Stimulated activated naive CD8-positive, alpha-beta T cell treated with anti-CD3 and anti-CD28 coated beads, Interleukin-15, amount 100 ng/mL, for 72 hours (primary cell): ENCODE results near the gene FOXK2.
"Not testable (repeated sequence)": the region's sequence is repeated elsewhere in the genome, so short reads cannot be mapped to it uniquely, and the experiment has no call there.

Source experiments
- ATAC-seq: fragments of 150-1000 bp; cut with Tn5 transposase; 2 replicates; pipeline ENCODE4 v1.10.0; 2021; ENCODE audit warnings: mild to moderate bottlenecking, moderate library complexity
- DNase-seq, 2 donors: peaks; one replicate each; pipeline ENCODE4 v3.0.0; 2021 to 2022
- H3K27ac Mint-ChIP-seq, 2 donors: one replicate each; pipeline ENCODE4 v1.8.0; 2022; ENCODE audit warnings: mild to moderate bottlenecking in 2 of 2, mixed read lengths in 2 of 2, moderate library complexity in 2 of 2
- H3K27me3 Mint-ChIP-seq: one replicate; pipeline ENCODE4 v1.8.0; 2022; ENCODE audit warnings: mixed read lengths
- H3K4me1 Mint-ChIP-seq: one replicate; pipeline ENCODE4 v1.8.0; 2022; ENCODE audit warnings: mild to moderate bottlenecking, mixed read lengths
- H3K4me3 Mint-ChIP-seq, 2 donors: one replicate each; pipeline ENCODE4 v1.8.0; 2022; ENCODE audit warnings: mild to moderate bottlenecking in 2 of 2, mixed read lengths in 2 of 2, moderate library complexity in 1 of 2
- H3K9me3 Mint-ChIP-seq, 2 donors: one replicate each; pipeline ENCODE4 v1.8.0; 2022; ENCODE audit warnings: mixed read lengths in 2 of 2

The FOXK2 gene

DNA sequence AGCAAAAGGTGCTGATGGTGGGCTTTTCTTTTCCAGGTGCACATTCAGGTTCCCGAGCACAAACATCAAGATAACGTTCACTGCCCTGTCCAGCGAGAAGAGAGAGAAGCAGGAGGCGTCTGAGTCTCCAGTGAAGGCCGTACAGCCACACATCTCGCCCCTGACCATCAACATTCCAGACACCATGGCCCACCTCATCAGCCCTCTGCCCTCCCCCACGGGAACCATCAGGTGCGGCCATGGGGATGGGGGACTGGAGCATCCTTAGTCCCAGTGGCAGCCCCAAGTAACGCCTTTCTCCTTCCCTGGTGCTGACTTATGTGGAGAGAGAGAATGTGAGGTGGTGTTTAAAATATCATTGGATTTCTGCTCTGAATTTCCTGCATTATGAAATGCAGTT is 43.8 kb downstream of the FOXK2 start:
- ATAC-seq (no peak), DNase-seq (no peak)
- Mint-ChIP-seq H3K4me3 (no peak overlapping the region), H3K4me1 (peaks cover 21% of the 10 kb centered on the region), H3K9me3 (no peaks in the 10 kb centered on the region), H3K27ac (peak overlapping the region in 1 of 2 donors; percentile 33), H3K27me3 (no peaks in the 10 kb centered on the region)

DNA sequence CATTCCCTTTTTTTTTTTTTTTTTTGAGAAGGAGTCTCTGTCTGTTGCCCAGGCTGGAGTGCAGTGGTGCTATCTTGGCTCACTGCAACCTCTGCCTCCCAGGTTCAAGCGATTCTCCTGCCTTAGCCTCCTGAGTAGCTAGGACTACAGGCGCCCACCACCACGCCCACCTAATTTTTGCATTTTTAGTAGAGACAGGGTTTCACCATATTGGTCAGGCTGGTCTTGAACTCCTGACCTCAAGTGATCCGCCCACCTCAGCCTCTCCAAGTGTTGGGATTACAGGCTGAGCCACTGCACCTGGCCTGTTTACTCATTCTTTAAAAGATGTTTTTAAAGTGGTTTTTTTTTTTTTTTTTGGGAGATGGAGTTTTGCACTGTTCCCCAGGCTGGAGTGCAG is 44.2 kb downstream of the FOXK2 start:
- DNase-seq, ATAC-seq, H3K9me3 Mint-ChIP-seq, H3K27me3 Mint-ChIP-seq, H3K4me3 Mint-ChIP-seq: not testable (repeated sequence)
- peaks cover 19% of the 10 kb centered on the region for H3K4me1 Mint-ChIP-seq
- H3K27ac Mint-ChIP-seq: peak overlapping the region in 1 of 2 donors; percentile 33

DNA sequence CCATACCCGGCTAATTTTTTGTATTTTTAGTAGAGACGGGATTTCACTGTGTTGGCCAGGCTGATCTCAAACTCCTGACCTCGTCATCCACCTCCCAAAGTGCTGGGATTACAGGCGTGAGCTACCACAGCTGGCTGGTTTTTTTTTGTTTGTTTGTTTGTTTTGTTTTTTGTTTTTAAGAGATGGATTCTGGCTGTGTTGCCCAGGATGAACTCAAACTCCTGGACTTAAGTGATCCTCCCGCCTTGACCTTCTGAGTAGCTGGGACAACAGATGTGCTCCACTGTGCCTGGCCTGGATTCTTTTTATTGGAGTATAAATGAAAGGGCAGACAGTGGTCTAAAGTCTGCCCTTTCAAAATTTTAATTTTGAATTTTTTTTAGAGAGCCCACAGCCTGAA is 44.7 kb downstream of the FOXK2 start:
- Mint-ChIP-seq H3K4me3 (no peak overlapping the region), H3K27me3 (no peaks in the 10 kb centered on the region), H3K27ac (no peak overlapping the region), H3K4me1 (peaks cover 15% of the 10 kb centered on the region), H3K9me3 (no peaks in the 10 kb centered on the region)
- ATAC-seq: no peak
- no peak for DNase-seq

GRCh38 chr17:82565551-82565950 is 46.0 kb downstream of the FOXK2 start:
- Mint-ChIP-seq H3K27ac (no peak overlapping the region), H3K9me3 (no peaks in the 10 kb centered on the region), H3K4me1 (peaks cover 12% of the 10 kb centered on the region), H3K4me3 (no peak overlapping the region), H3K27me3 (no peaks in the 10 kb centered on the region)
- no peak for ATAC-seq
- DNase-seq: no peak

DNA sequence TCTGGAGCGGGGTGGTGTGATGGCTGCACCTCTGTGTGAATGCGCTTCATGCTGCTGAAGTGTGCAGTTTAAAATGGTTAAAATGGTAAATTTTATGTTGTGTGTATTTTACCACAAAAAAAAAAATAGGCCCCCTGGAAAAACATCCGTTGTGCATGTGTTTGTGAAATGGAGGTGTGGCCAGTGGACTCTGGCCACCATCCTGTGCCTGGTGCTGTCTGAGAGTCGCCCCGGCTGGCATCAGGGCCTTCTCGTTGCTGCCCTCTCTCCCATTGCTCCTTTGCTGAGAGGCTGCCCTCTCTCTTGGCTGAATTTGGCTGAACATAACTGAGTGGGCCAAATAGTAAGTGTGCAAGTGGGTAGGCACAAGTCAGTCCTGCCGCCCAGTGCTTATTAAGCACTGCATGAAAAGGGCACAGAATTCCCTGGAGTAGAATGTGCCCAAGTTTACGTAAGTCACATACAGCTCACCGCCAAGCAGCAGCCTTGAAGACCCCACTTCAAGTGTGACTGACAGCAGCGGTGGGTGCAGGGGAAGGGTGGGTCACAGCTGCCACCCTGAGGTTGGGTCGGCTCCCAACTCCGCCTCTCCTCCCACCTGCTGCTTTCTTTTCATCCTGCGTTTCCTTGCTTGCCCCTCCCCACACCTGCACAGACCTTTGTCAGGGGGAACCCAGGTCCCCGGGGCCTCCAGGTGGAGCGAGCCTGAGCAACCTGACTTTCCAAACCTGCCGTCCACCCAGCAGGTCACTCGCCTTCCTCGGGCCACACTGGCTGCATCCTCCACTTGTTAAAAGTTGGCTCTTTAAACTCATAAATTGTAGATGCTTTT is 46.8 kb downstream of the FOXK2 start:
- DNase-seq (no peak), ATAC-seq (no peak)
- Mint-ChIP-seq H3K9me3 (no peaks in the 10 kb centered on the region), H3K4me1 (peaks cover 4% of the 10 kb centered on the region), H3K27ac (no peak overlapping the region), H3K27me3 (no peaks in the 10 kb centered on the region), H3K4me3 (no peak overlapping the region)

DNA sequence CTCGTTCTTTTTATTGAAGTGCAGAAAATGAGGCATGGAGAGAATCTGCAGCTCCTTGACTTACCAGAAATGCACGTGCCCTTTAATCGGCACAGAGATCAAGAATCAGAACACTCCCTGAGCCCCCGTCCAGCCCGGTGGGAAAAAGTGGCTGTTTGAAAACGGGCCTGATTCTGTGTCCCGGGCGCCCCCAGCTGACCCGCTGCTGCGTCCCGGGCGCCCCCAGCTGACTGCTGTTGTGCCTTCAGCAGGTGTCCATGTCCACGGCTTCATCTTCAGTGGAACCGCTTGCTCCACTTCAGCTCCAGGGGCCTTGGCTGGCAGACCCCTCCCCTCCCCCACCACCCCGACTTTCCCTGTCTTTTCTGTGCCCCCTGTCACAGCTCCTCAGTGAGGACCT is 47.8 kb downstream of the FOXK2 start:
- Mint-ChIP-seq H3K4me1 (no peaks in the 10 kb centered on the region), H3K27ac (no peak overlapping the region), H3K4me3 (no peak overlapping the region), H3K9me3 (no peaks in the 10 kb centered on the region), H3K27me3 (no peaks in the 10 kb centered on the region)
- ATAC-seq: no peak
- DNase-seq: no peak

GRCh38 chr17:82568997-82569393 is 49.5 kb downstream of the FOXK2 start:
- no peaks in the 10 kb centered on the region for H3K27me3 Mint-ChIP-seq
- H3K9me3 Mint-ChIP-seq: no peaks in the 10 kb centered on the region
- no peak for ATAC-seq
- no peak overlapping the region for H3K4me3 Mint-ChIP-seq
- H3K4me1 Mint-ChIP-seq: no peaks in the 10 kb centered on the region
- no peak overlapping the region for H3K27ac Mint-ChIP-seq
- DNase-seq: no peak

- H3K4me3 Mint-ChIP-seq: no peak overlapping the region
- no peak for DNase-seq
- H3K4me1 Mint-ChIP-seq: no peaks in the 10 kb centered on the region
- H3K27me3 Mint-ChIP-seq: no peaks in the 10 kb centered on the region
- H3K9me3 Mint-ChIP-seq: no peaks in the 10 kb centered on the region
- no peak overlapping the region for H3K27ac Mint-ChIP-seq
- no peak for ATAC-seq
Observed at GRCh38 chr17:82569621-82570020, 50.1 kb downstream of the FOXK2 start.

GRCh38 chr17:82570277-82570676 is 50.7 kb downstream of the FOXK2 start:
- no peak overlapping the region for H3K27ac Mint-ChIP-seq
- H3K4me1 Mint-ChIP-seq: no peaks in the 10 kb centered on the region
- DNase-seq: no peak
- H3K4me3 Mint-ChIP-seq: no peak overlapping the region
- no peaks in the 10 kb centered on the region for H3K27me3 Mint-ChIP-seq
- H3K9me3 Mint-ChIP-seq: no peaks in the 10 kb centered on the region
- no peak for ATAC-seq

GRCh38 chr17:82571855-82572254 is 52.3 kb downstream of the FOXK2 start:
- Mint-ChIP-seq H3K27ac (peak overlapping the region; percentile 28 to 61), H3K4me3 (no peak overlapping the region), H3K27me3 (no peaks in the 10 kb centered on the region), H3K9me3 (no peaks in the 10 kb centered on the region), H3K4me1 (no peaks in the 10 kb centered on the region)
- no peak for DNase-seq
- no peak for ATAC-seq

- Mint-ChIP-seq H3K4me3 (no peak overlapping the region), H3K27me3 (no peaks in the 10 kb centered on the region), H3K4me1 (peaks cover 5% of the 10 kb centered on the region), H3K9me3 (no peaks in the 10 kb centered on the region), H3K27ac (no peak overlapping the region)
- ATAC-seq (no peak), DNase-seq (no peak)
Observed at GRCh38 chr17:82574041-82574440, 54.5 kb downstream of the FOXK2 start.

DNA sequence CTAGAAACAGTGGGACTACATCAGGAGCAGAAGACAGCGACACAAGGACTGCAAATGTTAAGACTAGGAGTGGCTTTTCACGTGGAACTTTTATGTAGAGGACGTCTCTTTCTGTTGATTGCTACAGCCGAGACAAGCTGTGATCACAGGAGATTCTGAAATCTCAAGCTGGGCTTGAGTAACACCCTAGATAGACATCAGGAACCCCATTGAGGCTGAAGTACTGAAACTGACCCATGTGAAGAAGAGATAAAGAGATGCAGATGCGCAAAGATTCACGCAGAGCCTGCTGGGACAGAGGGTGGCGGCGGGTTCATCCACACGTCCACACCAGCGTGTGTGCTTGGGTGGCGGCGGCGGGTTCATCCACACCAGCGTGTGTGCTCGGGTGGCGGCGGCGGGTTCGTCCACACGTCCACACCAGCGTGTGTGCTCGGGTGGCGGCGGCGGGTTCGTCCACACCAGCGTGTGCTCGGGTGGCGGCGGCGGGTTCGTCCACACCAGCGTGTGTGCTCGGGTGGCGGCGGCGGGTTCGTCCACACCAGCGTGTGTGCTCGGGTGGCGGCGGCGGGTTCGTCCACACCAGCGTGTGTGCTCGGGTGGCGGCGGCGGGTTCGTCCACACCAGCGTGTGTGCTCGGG is 56.2 kb downstream of the FOXK2 start:
- H3K4me1 Mint-ChIP-seq, H3K4me3 Mint-ChIP-seq, H3K27ac Mint-ChIP-seq, ATAC-seq, DNase-seq, H3K27me3 Mint-ChIP-seq, H3K9me3 Mint-ChIP-seq: not testable (repeated sequence)

DNA sequence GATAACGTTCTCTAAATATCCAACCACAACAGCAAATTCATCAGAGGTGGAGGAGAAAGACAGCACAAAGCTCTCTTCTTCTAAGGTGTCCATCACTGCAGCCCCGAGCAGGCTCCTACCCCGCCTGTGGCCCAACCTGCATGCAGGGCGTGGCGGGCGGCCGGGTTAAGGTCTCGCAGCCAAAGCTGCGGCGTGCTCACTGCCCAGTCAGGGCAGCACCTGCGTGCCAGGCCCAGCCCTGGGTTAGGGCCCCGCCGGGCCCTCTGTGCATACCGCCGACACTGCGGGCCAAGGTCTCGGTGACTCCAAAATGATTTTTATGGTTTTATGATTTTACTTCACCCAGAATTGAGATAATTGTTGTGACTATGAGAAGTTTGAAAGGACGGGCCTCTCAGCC is 57.8 kb downstream of the FOXK2 start:
- ATAC-seq: no peak
- H3K27me3 Mint-ChIP-seq: no peaks in the 10 kb centered on the region

DNA sequence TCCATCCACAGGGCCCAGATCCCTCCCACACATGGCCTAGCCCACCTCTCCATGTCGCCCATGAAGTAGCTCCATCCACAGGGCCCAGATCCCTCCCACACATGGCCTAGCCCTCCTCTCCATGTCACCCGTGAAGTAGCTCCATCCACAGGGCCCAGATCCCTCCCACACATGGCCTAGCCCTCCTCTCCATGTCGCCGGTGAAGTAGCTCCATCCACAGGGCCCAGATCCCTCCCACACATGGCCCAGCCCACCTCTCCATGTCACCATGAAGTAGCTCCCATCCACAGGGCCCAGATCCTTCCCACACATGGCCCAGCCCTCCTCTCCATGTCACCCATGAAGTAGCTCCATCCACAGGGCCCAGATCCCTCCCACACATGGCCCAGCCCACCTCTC is 60.4 kb downstream of the FOXK2 start:
- not testable (repeated sequence) for H3K4me3 Mint-ChIP-seq, H3K27me3 Mint-ChIP-seq, H3K9me3 Mint-ChIP-seq, DNase-seq, ATAC-seq
- Mint-ChIP-seq H3K4me1 (peaks cover 18% of the 10 kb centered on the region), H3K27ac (peak overlapping the region in 1 of 2 donors; percentile 83)

More for the DNA sequence above, 57.8 kb downstream of the FOXK2 start:
- H3K9me3 Mint-ChIP-seq: no peaks in the 10 kb centered on the region
- no peak overlapping the region for H3K4me3 Mint-ChIP-seq
- H3K4me1 Mint-ChIP-seq: peaks cover 6% of the 10 kb centered on the region
- DNase-seq: no peak
- H3K27ac Mint-ChIP-seq: no peak overlapping the region

DNA sequence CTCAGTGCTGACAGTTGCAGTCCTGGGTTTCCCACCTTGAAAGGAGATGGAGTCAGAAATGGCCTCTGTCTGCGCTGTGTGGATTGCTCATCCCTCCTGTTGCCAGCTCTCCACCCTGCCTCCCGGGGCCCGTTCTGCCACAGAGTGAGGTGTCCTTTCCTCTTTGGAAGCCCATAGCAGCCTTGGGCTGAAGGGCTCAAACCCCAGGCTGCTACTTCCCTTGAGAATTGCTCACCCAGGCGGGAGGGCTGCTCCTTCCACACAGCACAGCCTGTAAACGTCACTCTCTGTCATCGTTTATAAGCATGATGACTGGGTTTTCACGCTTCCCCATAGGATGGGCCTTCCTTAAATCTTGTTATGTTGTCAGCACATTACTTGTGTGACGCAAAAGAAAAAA is 62.7 kb downstream of the FOXK2 start:
- ATAC-seq (no peak), DNase-seq (no peak)
- H3K27me3 Mint-ChIP-seq: no peaks in the 10 kb centered on the region
- peak overlapping the region; percentile 4 to 57 for H3K27ac Mint-ChIP-seq
- H3K4me1 Mint-ChIP-seq: peaks cover 37% of the 10 kb centered on the region
- no peak overlapping the region for H3K4me3 Mint-ChIP-seq
- H3K9me3 Mint-ChIP-seq: no peaks in the 10 kb centered on the region

- Mint-ChIP-seq H3K4me1 (peaks cover 42% of the 10 kb centered on the region), H3K27ac (peak overlapping the region; percentile 7 to 37), H3K4me3 (no peak overlapping the region), H3K27me3 (no peaks in the 10 kb centered on the region), H3K9me3 (no peaks in the 10 kb centered on the region)
- DNase-seq (no peak), ATAC-seq (no peak)
Observed at GRCh38 chr17:82582709-82583108, 63.2 kb downstream of the FOXK2 start.
